Smooth muscle cell (in vitro differentiated cells): Measurements from ENCODE around the gene PRMT3. TPM values are rescaled to one million over a fixed set of nuclear protein-coding genes. Genes with fewer than 3 reads are reported as not detected.

Experiments used
- DNase-seq: peaks from one replicate; lab custom pipeline; 2025; ENCODE audit not compliant: unreplicated experiment; lab: John Stamatoyannopoulos, UW
- H2AFZ ChIP-seq: fragments of 200-600 bp; sonication (generic); 2 replicates; pipeline ENCODE4 v1.6.0; 2016; ENCODE audit warnings: antibody characterized with exemption, low read depth, mild to moderate bottlenecking
- H3F3A ChIP-seq: fragments of 200-600 bp; sonication (generic); 2 replicates; pipeline ENCODE4 v1.6.0; 2017; ENCODE audit warnings: antibody characterized with exemption, low read depth
- H3K27ac ChIP-seq: fragments of 200-600 bp; sonication (generic); 2 replicates; pipeline ENCODE4 v1.5.1; 2016; ENCODE audit warnings: low read depth, mild to moderate bottlenecking
- H3K27me3 ChIP-seq: fragments of 200-600 bp; sonication (generic); 2 replicates; pipeline ENCODE4 v1.6.1; 2016; ENCODE audit warnings: low read depth, mild to moderate bottlenecking
- H3K36me3 ChIP-seq: fragments of 200-600 bp; sonication (generic); 2 replicates; pipeline ENCODE4 v1.5.1; 2016; ENCODE audit warnings: low read depth
- H3K4me1 ChIP-seq: fragments of 200-600 bp; sonication (generic); 2 replicates; pipeline ENCODE4 v1.5.1; 2016; ENCODE audit warnings: low read depth
- H3K4me2 ChIP-seq: fragments of 200-600 bp; sonication (generic); 2 replicates; pipeline ENCODE4 v1.6.0; 2016; ENCODE audit warnings: mild to moderate bottlenecking
- H3K4me3 ChIP-seq: fragments of 200-600 bp; sonication (generic); 2 replicates; pipeline ENCODE4 v1.5.1; 2016; ENCODE audit warnings: mild to moderate bottlenecking
- H3K79me2 ChIP-seq: fragments of 200-600 bp; sonication (generic); 2 replicates; pipeline ENCODE4 v1.6.0; 2016; ENCODE audit warnings: low read depth, mild to moderate bottlenecking
- H3K9ac ChIP-seq: fragments of 200-600 bp; sonication (generic); 2 replicates; pipeline ENCODE4 v1.6.0; 2016; ENCODE audit warnings: low read depth
- H3K9me3 ChIP-seq: fragments of 200-600 bp; sonication (generic); replicated peaks from 2 replicates; pipeline ENCODE4 v1.5.1; 2016; ENCODE audit warnings: low read depth
- H4K20me1 ChIP-seq: fragments of 200-600 bp; sonication (generic); 2 replicates; pipeline ENCODE4 v1.6.0; 2016; ENCODE audit warnings: low read depth
- WGBS: methylation state at CpG from one replicate; pipeline ENCODE4 v1.1.7; 2016; ENCODE audit warnings: low lambda C conversion rate; 5-methylcytosine and 5-hydroxymethylcytosine counted together
- polyA plus RNA-seq: library from polyadenylated mRNA; unstranded; fragments of >200 nt; fragmentation: Nextera tagmentation; extraction: Ambion mirVana; gene quantifications from 2 replicates; pipeline ENCODE4 v1.2.1, GENCODE V29; 2016
- total RNA-seq: library from RNA; depleted of rRNA; stranded (reverse); fragments of >200 nt; gene quantifications from 2 replicates; pipeline ENCODE4 v1.2.3, GENCODE V29; 2014
- TF ChIP-seq, protein P1 (sequence below): fragments of 200-600 bp; sonication (generic); IDR thresholded peaks from 2 replicates; pipeline ENCODE4 v1.5.1; 2017; ENCODE audit warnings: borderline replicate concordance, mild to moderate bottlenecking, antibody characterized with exemption; ENCODE audit not compliant: insufficient read depth, poor library complexity, severe bottlenecking

The PRMT3 gene
- total and polyA plus RNA-seq, 2 experiments from 2014 or later = 8.1 to 13.4 TPM

DNA sequence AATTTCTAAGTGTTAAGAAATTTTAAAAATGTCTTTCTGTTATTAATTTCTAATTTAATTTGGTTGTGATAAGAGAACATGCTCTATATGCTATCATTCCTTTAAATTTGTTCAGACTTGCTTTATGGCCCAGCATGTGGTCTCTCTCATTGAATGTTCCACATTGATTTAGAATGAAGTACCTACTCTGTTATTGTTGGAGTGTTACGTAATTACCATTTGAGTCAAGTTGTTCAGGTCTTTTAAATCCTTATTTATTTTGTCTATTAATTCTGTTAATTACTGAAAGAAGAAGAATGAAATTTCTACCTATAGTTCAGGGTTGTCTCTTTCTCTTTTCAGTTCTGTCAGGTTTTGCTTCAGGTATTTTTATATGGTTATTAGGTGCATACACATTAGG is 57.0 kb downstream of the PRMT3 start:
- Histone ChIP-seq H3K36me3 (no peaks in the 10 kb centered on the region), H4K20me1 (no peaks in the 10 kb centered on the region), H3K79me2 (no peaks in the 10 kb centered on the region), H3K4me1 (no peaks in the 10 kb centered on the region), H3F3A (no peaks in the 10 kb centered on the region), H3K27ac (no peak overlapping the region), H2AFZ (no peak overlapping the region), H3K9ac (no peak overlapping the region), H3K4me3 (no peak overlapping the region), H3K27me3 (no peaks in the 10 kb centered on the region), H3K9me3 (no peaks in the 10 kb centered on the region), H3K4me2 (no peak overlapping the region)
- 97% methylated on average over 1 of the region's 1 CpG for WGBS
- no peak for DNase-seq
- TF ChIP-seq, protein P1, sequence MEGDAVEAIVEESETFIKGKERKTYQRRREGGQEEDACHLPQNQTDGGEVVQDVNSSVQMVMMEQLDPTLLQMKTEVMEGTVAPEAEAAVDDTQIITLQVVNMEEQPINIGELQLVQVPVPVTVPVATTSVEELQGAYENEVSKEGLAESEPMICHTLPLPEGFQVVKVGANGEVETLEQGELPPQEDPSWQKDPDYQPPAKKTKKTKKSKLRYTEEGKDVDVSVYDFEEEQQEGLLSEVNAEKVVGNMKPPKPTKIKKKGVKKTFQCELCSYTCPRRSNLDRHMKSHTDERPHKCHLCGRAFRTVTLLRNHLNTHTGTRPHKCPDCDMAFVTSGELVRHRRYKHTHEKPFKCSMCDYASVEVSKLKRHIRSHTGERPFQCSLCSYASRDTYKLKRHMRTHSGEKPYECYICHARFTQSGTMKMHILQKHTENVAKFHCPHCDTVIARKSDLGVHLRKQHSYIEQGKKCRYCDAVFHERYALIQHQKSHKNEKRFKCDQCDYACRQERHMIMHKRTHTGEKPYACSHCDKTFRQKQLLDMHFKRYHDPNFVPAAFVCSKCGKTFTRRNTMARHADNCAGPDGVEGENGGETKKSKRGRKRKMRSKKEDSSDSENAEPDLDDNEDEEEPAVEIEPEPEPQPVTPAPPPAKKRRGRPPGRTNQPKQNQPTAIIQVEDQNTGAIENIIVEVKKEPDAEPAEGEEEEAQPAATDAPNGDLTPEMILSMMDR = no peak

DNA sequence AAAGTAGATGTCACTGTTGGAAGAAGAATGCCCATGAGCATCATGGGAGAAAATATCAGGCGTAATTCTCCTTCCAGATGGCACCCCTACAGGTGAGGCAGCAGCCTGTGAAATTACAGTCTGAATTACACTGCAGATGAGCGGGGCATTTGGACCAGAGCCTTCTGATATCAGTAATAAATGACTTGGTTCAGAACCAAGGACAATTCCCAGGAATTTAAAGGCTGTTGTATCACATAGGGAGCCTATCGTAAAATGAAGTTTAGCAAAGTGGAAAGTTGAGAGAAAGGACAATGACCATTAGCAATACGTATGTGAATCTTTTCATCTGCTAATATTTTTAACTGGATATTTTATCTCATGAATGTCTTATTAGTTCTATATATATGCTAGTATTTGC is 61.3 kb downstream of the PRMT3 start:
- H3K9me3 ChIP-seq = no peaks in the 10 kb centered on the region
- DNase-seq = no peak
- no peak overlapping the region for H3K4me3 ChIP-seq
- H3F3A ChIP-seq = no peaks in the 10 kb centered on the region
- H3K9ac ChIP-seq = no peak overlapping the region
- H3K4me2 ChIP-seq = no peak overlapping the region
- no peak overlapping the region for H2AFZ ChIP-seq
- TF ChIP-seq, protein P1 = no peak
- H4K20me1 ChIP-seq = no peaks in the 10 kb centered on the region
- no peak overlapping the region for H3K27ac ChIP-seq
- no peaks in the 10 kb centered on the region for H3K79me2 ChIP-seq
- 92% methylated on average over 4 of the region's 4 CpGs for WGBS
- no peaks in the 10 kb centered on the region for H3K36me3 ChIP-seq
- H3K4me1 ChIP-seq = no peaks in the 10 kb centered on the region
- no peaks in the 10 kb centered on the region for H3K27me3 ChIP-seq

DNA sequence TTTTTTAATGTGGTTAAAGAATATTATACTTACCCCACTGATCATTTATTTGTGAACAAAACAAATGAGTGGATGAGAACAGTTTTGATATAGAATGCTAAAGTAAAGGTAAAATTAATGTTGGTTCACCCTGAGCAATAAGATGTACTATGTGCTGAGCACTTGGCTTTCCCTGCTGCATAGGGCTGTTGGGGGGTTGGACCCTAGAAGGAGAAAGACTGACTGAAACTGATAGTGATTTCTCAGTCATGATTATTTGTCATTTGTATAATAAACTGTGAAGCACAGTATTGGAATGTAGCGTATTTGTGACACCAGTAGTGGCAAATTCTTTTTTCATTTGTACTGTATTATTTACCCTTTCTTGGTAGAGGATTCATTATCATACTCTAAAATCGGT is 63.3 kb downstream of the PRMT3 start:
- Histone ChIP-seq H4K20me1 (no peaks in the 10 kb centered on the region), H3K9ac (no peak overlapping the region), H3K4me2 (no peak overlapping the region), H3K79me2 (no peaks in the 10 kb centered on the region), H3K27ac (no peak overlapping the region), H3F3A (no peaks in the 10 kb centered on the region), H3K4me1 (no peaks in the 10 kb centered on the region), H3K4me3 (no peak overlapping the region), H3K27me3 (no peaks in the 10 kb centered on the region), H2AFZ (no peak overlapping the region), H3K36me3 (no peaks in the 10 kb centered on the region), H3K9me3 (no peaks in the 10 kb centered on the region)
- TF ChIP-seq, protein P1 = no peak
- no peak for DNase-seq
- WGBS = 93% methylated on average over 2 of the region's 2 CpGs

DNA sequence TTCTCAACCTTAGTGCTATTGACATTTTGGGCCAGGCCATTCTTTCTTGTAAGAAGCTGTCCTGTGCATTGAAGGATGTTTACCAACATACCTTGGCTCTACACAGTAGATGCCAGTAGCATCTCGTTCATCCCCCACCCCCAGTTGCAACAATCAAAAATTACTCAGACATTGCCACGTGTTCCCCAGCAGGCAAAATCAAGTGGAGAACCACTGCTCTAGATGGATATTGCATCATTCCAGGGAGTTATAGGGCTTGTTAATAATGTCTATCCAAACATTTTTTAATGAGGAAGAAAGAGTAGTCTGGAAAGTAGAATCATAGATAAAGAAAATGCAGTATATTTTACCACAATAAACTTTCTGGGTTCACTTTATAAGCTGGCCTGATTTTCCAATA is 64.1 kb downstream of the PRMT3 start:
- Histone ChIP-seq H3K4me3 (no peak overlapping the region), H3K9me3 (no peaks in the 10 kb centered on the region), H3F3A (no peaks in the 10 kb centered on the region), H4K20me1 (no peaks in the 10 kb centered on the region), H3K9ac (no peak overlapping the region), H2AFZ (no peak overlapping the region), H3K36me3 (no peaks in the 10 kb centered on the region), H3K4me1 (no peaks in the 10 kb centered on the region), H3K27ac (no peak overlapping the region), H3K4me2 (no peak overlapping the region), H3K79me2 (no peaks in the 10 kb centered on the region), H3K27me3 (no peaks in the 10 kb centered on the region)
- TF ChIP-seq, protein P1 = no peak
- WGBS = 79% methylated on average over 2 of the region's 2 CpGs
- no peak for DNase-seq
